ENCODE data around the gene POU3F3.

Gene POU3F3

GRCh38 chr2:104887676-104888075 lies 33.8 kb downstream of the POU3F3 start:
- no peak for DNase-seq (ENCODE audit: low read depth, low spot score)
- TF ChIP-seq FOXP2 (optimal IDR thresholded peaks at IDR 0.05; ENCODE audit: control extremely low read depth, extremely low read length, insufficient read depth), result no peak
- no peak for TF ChIP-seq EZH2 (IDR thresholded peaks at IDR 0.05)
- no peak for TF ChIP-seq POLR2AphosphoS5 (IDR thresholded peaks at IDR 0.05; ENCODE audit: borderline replicate concordance, low read depth, low read length)
- Histone ChIP-seq H3K27ac (no peak overlapping the region), H3K9me3 (ENCODE audit: low read depth, low read length) (no peaks in the 10 kb centered on the region), H3K9ac (ENCODE audit: insufficient read length) (no peak overlapping the region), H3K36me3 (ENCODE audit: insufficient read depth, low read length) (no peaks in the 10 kb centered on the region), H3K4me3 (no peak overlapping the region)

GRCh38 chr2:104888489-104889258 lies 34.8 kb downstream of the POU3F3 start:
- TF ChIP-seq FOXP2 (optimal IDR thresholded peaks at IDR 0.05; ENCODE audit: control extremely low read depth, extremely low read length, insufficient read depth) (no peak), EZH2 (IDR thresholded peaks at IDR 0.05) (no peak), POLR2AphosphoS5 (IDR thresholded peaks at IDR 0.05; ENCODE audit: borderline replicate concordance, low read depth, low read length) (no peak)
- Histone ChIP-seq H3K4me3 (no peak overlapping the region), H3K36me3 (ENCODE audit: insufficient read depth, low read length) (no peaks in the 10 kb centered on the region), H3K9ac (ENCODE audit: insufficient read length) (no peak overlapping the region), H3K9me3 (ENCODE audit: low read depth, low read length) (no peaks in the 10 kb centered on the region), H3K27ac (no peak overlapping the region)
- DNase-seq (ENCODE audit: low read depth, low spot score), result no peak

- no peak for DNase-seq (ENCODE audit: low read depth, low spot score)
- Histone ChIP-seq H3K27ac (no peak overlapping the region), H3K9ac (ENCODE audit: insufficient read length) (no peak overlapping the region), H3K36me3 (ENCODE audit: insufficient read depth, low read length) (no peaks in the 10 kb centered on the region), H3K4me3 (no peak overlapping the region), H3K9me3 (ENCODE audit: low read depth, low read length) (no peaks in the 10 kb centered on the region)
- TF ChIP-seq FOXP2 (optimal IDR thresholded peaks at IDR 0.05; ENCODE audit: control extremely low read depth, extremely low read length, insufficient read depth) (no peak), EZH2 (IDR thresholded peaks at IDR 0.05) (no peak), POLR2AphosphoS5 (IDR thresholded peaks at IDR 0.05; ENCODE audit: borderline replicate concordance, low read depth, low read length) (no peak)
Observed at GRCh38 chr2:104889291-104889959, 35.5 kb downstream of the POU3F3 start.

GRCh38 chr2:104889960-104890684 lies 36.2 kb downstream of the POU3F3 start:
- DNase-seq (ENCODE audit: low read depth, low spot score), result no peak
- Histone ChIP-seq H3K9me3 (ENCODE audit: low read depth, low read length) (no peaks in the 10 kb centered on the region), H3K27ac (no peak overlapping the region)

GRCh38 chr2:104890685-104891069 lies 36.8 kb downstream of the POU3F3 start:
- no peak for TF ChIP-seq EZH2 (IDR thresholded peaks at IDR 0.05)
- TF ChIP-seq FOXP2 (optimal IDR thresholded peaks at IDR 0.05; ENCODE audit: control extremely low read depth, extremely low read length, insufficient read depth), result no peak
- no peak for TF ChIP-seq POLR2AphosphoS5 (IDR thresholded peaks at IDR 0.05; ENCODE audit: borderline replicate concordance, low read depth, low read length)
- DNase-seq (ENCODE audit: low read depth, low spot score), result no peak
- H3K36me3 ChIP-seq (ENCODE audit: insufficient read depth, low read length), result no peaks in the 10 kb centered on the region

More at GRCh38 chr2:104889960-104890684, 36.2 kb downstream of the POU3F3 start:
- no peak overlapping the region for H3K4me3 ChIP-seq
- TF ChIP-seq FOXP2 (optimal IDR thresholded peaks at IDR 0.05; ENCODE audit: control extremely low read depth, extremely low read length, insufficient read depth) (no peak), EZH2 (IDR thresholded peaks at IDR 0.05) (no peak)
- no peak overlapping the region for H3K9ac ChIP-seq (ENCODE audit: insufficient read length)
- H3K36me3 ChIP-seq (ENCODE audit: insufficient read depth, low read length), result no peaks in the 10 kb centered on the region

GRCh38 chr2:104891145-104891544 lies 37.2 kb downstream of the POU3F3 start:
- no peak overlapping the region for H3K4me3 ChIP-seq
- no peak for DNase-seq (ENCODE audit: low read depth, low spot score)
- no peaks in the 10 kb centered on the region for H3K36me3 ChIP-seq (ENCODE audit: insufficient read depth, low read length)
- no peak overlapping the region for H3K27ac ChIP-seq
- H3K9ac ChIP-seq (ENCODE audit: insufficient read length), result no peak overlapping the region
- TF ChIP-seq FOXP2 (optimal IDR thresholded peaks at IDR 0.05; ENCODE audit: control extremely low read depth, extremely low read length, insufficient read depth) (no peak), POLR2AphosphoS5 (IDR thresholded peaks at IDR 0.05; ENCODE audit: borderline replicate concordance, low read depth, low read length) (no peak), EZH2 (IDR thresholded peaks at IDR 0.05) (no peak)
- no peaks in the 10 kb centered on the region for H3K9me3 ChIP-seq (ENCODE audit: low read depth, low read length)

More at GRCh38 chr2:104890685-104891069, 36.8 kb downstream of the POU3F3 start:
- Histone ChIP-seq H3K9ac (ENCODE audit: insufficient read length) (no peak overlapping the region), H3K9me3 (ENCODE audit: low read depth, low read length) (no peaks in the 10 kb centered on the region), H3K27ac (no peak overlapping the region), H3K4me3 (no peak overlapping the region)

GRCh38 chr2:104896446-104896845 lies 42.5 kb downstream of the POU3F3 start:
- no peak for DNase-seq (ENCODE audit: low read depth, low spot score)
- H3K27ac ChIP-seq, result no peak overlapping the region

GRCh38 chr2:104897515-104898184 lies 43.7 kb downstream of the POU3F3 start:
- Histone ChIP-seq H3K27ac (no peak overlapping the region), H3K4me3 (no peak overlapping the region), H3K36me3 (ENCODE audit: insufficient read depth, low read length) (no peaks in the 10 kb centered on the region), H3K9me3 (ENCODE audit: low read depth, low read length) (no peaks in the 10 kb centered on the region), H3K9ac (ENCODE audit: insufficient read length) (no peak overlapping the region)
- TF ChIP-seq FOXP2 (optimal IDR thresholded peaks at IDR 0.05; ENCODE audit: control extremely low read depth, extremely low read length, insufficient read depth) (no peak), EZH2 (IDR thresholded peaks at IDR 0.05) (no peak), POLR2AphosphoS5 (IDR thresholded peaks at IDR 0.05; ENCODE audit: borderline replicate concordance, low read depth, low read length) (no peak)
- DNase-seq (ENCODE audit: low read depth, low spot score), result no peak

More at GRCh38 chr2:104896446-104896845, 42.5 kb downstream of the POU3F3 start:
- no peaks in the 10 kb centered on the region for H3K36me3 ChIP-seq (ENCODE audit: insufficient read depth, low read length)
- TF ChIP-seq POLR2AphosphoS5 (IDR thresholded peaks at IDR 0.05; ENCODE audit: borderline replicate concordance, low read depth, low read length), result no peak
- no peak for TF ChIP-seq EZH2 (IDR thresholded peaks at IDR 0.05)
- TF ChIP-seq FOXP2 (optimal IDR thresholded peaks at IDR 0.05; ENCODE audit: control extremely low read depth, extremely low read length, insufficient read depth), result no peak
- H3K9ac ChIP-seq (ENCODE audit: insufficient read length), result no peak overlapping the region
- H3K4me3 ChIP-seq, result no peak overlapping the region
- H3K9me3 ChIP-seq (ENCODE audit: low read depth, low read length), result no peaks in the 10 kb centered on the region

Measured in SK-N-MC (cell line).